OCI-LY7 (cell line): ENCODE results near the gene SENP6.
"Not testable (repeated sequence)": the region's sequence is repeated elsewhere in the genome, so short reads cannot be mapped to it uniquely, and the experiment has no call there.

Source experiments
- CTCF ChIP-seq: fragments of 200-600 bp; sonication (generic); conservative IDR thresholded peaks from 2 replicates; pipeline ENCODE4 v1.5.1; 2014; ENCODE audit warnings: mild to moderate bottlenecking, antibody characterized with exemption, low read length, moderate library complexity, mixed read lengths
- EZH2phosphoT487 ChIP-seq: fragments of 200-600 bp; sonication (generic); IDR thresholded peaks from 2 replicates; pipeline ENCODE4 v1.6.1; 2018; ENCODE audit warnings: low read depth, borderline replicate concordance, mild to moderate bottlenecking, mixed run types, antibody characterized with exemption, low read length, moderate library complexity, mixed read lengths

GRCh38 chr6:75708334-75708733 is 106.7 kb downstream of the SENP6 start:
- TF ChIP-seq CTCF, EZH2phosphoT487: not testable (repeated sequence)
